Neural progenitor cell (in vitro differentiated cells): ENCODE data around the gene COX10. TPM values are rescaled to one million over a fixed set of nuclear protein-coding genes. Genes with fewer than 3 reads are reported as not detected.
"Not testable (repeated sequence)": the region's sequence is repeated elsewhere in the genome, so short reads cannot be mapped to it uniquely, and the experiment has no call there.

Source experiments
- DNase-seq: peaks from one replicate; pipeline ENCODE4 v3.0.0-alpha.2; 2016; ENCODE audit warnings: low spot score
- H2AFZ ChIP-seq: fragments of 200-600 bp; sonication (generic); replicated peaks from 2 replicates; pipeline ENCODE4 v1.6.1; 2016; ENCODE audit warnings: antibody characterized with exemption
- H3F3A ChIP-seq: fragments of 200-600 bp; sonication (generic); 2 replicates; pipeline ENCODE4 v1.6.1; 2016; ENCODE audit warnings: antibody characterized with exemption, low read depth
- H3K27ac ChIP-seq: fragments of 200-600 bp; sonication (generic); 2 replicates; pipeline ENCODE4 v1.5.1; 2016; ENCODE audit warnings: mild to moderate bottlenecking
- H3K27me3 ChIP-seq: fragments of 200-600 bp; sonication (generic); 2 replicates; pipeline ENCODE4 v1.6.1; 2016; ENCODE audit warnings: mild to moderate bottlenecking, moderate library complexity
- H3K36me3 ChIP-seq: fragments of 200-600 bp; sonication (generic); 2 replicates; pipeline ENCODE4 v1.5.1; 2016
- H3K4me1 ChIP-seq: fragments of 200-600 bp; sonication (generic); 2 replicates; pipeline ENCODE4 v1.6.1; 2016; ENCODE audit warnings: mixed run types
- H3K4me2 ChIP-seq: fragments of 200-600 bp; sonication (generic); 2 replicates; pipeline ENCODE4 v1.6.1; 2016
- H3K4me3 ChIP-seq: fragments of 200-600 bp; sonication (generic); 2 replicates; pipeline ENCODE4 v1.5.1; 2016
- H3K79me2 ChIP-seq: fragments of 200-600 bp; sonication (generic); 2 replicates; pipeline ENCODE4 v1.6.1; 2016; ENCODE audit warnings: low read depth
- H3K9ac ChIP-seq: fragments of 200-600 bp; sonication (generic); 2 replicates; pipeline ENCODE4 v1.6.1; 2016
- H3K9me3 ChIP-seq: fragments of 200-600 bp; sonication (generic); 2 replicates; pipeline ENCODE4 v1.5.1; 2016; ENCODE audit warnings: low read depth
- H4K20me1 ChIP-seq: fragments of 200-600 bp; sonication (generic); 2 replicates; pipeline ENCODE4 v1.6.1; 2016; ENCODE audit warnings: low read depth
- H3K27ac Mint-ChIP-seq: 3 replicates; pipeline ENCODE4 v1.8.0; 2021; ENCODE audit warnings: mixed read lengths
- H3K27me3 Mint-ChIP-seq: 2 replicates; pipeline ENCODE4 v1.8.0; 2022; ENCODE audit warnings: low read depth, mild to moderate bottlenecking, inconsistent platforms, moderate library complexity, mixed read lengths; ENCODE audit not compliant: insufficient read depth
- H3K36me3 Mint-ChIP-seq: 3 replicates; pipeline ENCODE4 v1.8.0; 2021; ENCODE audit warnings: mixed read lengths
- H3K4me1 Mint-ChIP-seq: 3 replicates; pipeline ENCODE4 v1.8.0; 2021; ENCODE audit warnings: mixed read lengths
- H3K4me3 Mint-ChIP-seq: 3 replicates; pipeline ENCODE4 v1.8.0; 2021; ENCODE audit warnings: mild to moderate bottlenecking, moderate library complexity, mixed read lengths
- H3K9me3 Mint-ChIP-seq: 3 replicates; pipeline ENCODE4 v1.8.0; 2020; ENCODE audit warnings: mixed read lengths
- CTCF ChIP-seq: fragments of 200-600 bp; sonication (generic); IDR thresholded peaks from 2 replicates; pipeline ENCODE4 v1.5.1; 2017; ENCODE audit warnings: antibody characterized with exemption, mild to moderate bottlenecking
- EZH2 ChIP-seq: fragments of 200-600 bp; sonication (generic); IDR thresholded peaks from 2 replicates; pipeline ENCODE4 v1.6.1; 2017; ENCODE audit warnings: antibody characterized with exemption, mild to moderate bottlenecking, moderate library complexity
- EZH2phosphoT487 ChIP-seq: fragments of 200-600 bp; sonication (generic); IDR thresholded peaks from 2 replicates; pipeline ENCODE4 v1.6.1; 2017; ENCODE audit warnings: antibody characterized with exemption
- total RNA-seq: library from RNA; depleted of rRNA; stranded (reverse); fragments of >200 nt; gene quantifications from 2 replicates; pipeline ENCODE4 v1.2.3, GENCODE V29; 2015; ENCODE audit warnings: low replicate concordance

The COX10 gene
- total RNA-seq, 1 donor from 2014 or later: 18.0 TPM

- Histone ChIP-seq H4K20me1 (no peaks in the 10 kb centered on the region), H3K4me3 (no peak overlapping the region), H3K4me2 (no peak overlapping the region), H3K27ac (no peak overlapping the region), H3K36me3 (no peaks in the 10 kb centered on the region), H3K9me3 (no peaks in the 10 kb centered on the region), H2AFZ (no peak overlapping the region), H3K27me3 (no peaks in the 10 kb centered on the region), H3K4me1 (no peaks in the 10 kb centered on the region), H3K9ac (no peak overlapping the region), H3F3A (no peaks in the 10 kb centered on the region), H3K79me2 (no peaks in the 10 kb centered on the region)
- DNase-seq: no peak
- Mint-ChIP-seq H3K4me1 (no peaks in the 10 kb centered on the region), H3K27me3 (peaks cover 2% of the 10 kb centered on the region), H3K4me3 (no peak overlapping the region), H3K9me3 (no peaks in the 10 kb centered on the region), H3K27ac (no peak overlapping the region), H3K36me3 (peaks cover 5% of the 10 kb centered on the region)
- TF ChIP-seq EZH2phosphoT487 (no peak), EZH2 (no peak), CTCF (no peak)
These were observed 88.5 kb downstream of the COX10 start for GRCh38 chr17:14157822-14158221.

- H3K4me1 Mint-ChIP-seq: no peaks in the 10 kb centered on the region
- H3K79me2 ChIP-seq: no peaks in the 10 kb centered on the region
- H3K4me3 Mint-ChIP-seq: no peak overlapping the region
- no peaks in the 10 kb centered on the region for H3F3A ChIP-seq
- no peak overlapping the region for H2AFZ ChIP-seq
- H3K27ac Mint-ChIP-seq: no peak overlapping the region
- H3K9me3 ChIP-seq: no peaks in the 10 kb centered on the region
- H3K36me3 ChIP-seq: no peaks in the 10 kb centered on the region
- no peaks in the 10 kb centered on the region for H4K20me1 ChIP-seq
- peaks cover 9% of the 10 kb centered on the region for H3K36me3 Mint-ChIP-seq
- H3K4me2 ChIP-seq: no peak overlapping the region
- no peak overlapping the region for H3K9ac ChIP-seq
- no peak for DNase-seq
- TF ChIP-seq EZH2 (no peak), EZH2phosphoT487 (no peak), CTCF (no peak)
- H3K4me1 ChIP-seq: no peaks in the 10 kb centered on the region
- no peak overlapping the region for H3K27ac ChIP-seq
- peaks cover 2% of the 10 kb centered on the region for H3K27me3 Mint-ChIP-seq
- H3K27me3 ChIP-seq: no peaks in the 10 kb centered on the region
- no peaks in the 10 kb centered on the region for H3K9me3 Mint-ChIP-seq
- H3K4me3 ChIP-seq: no peak overlapping the region
These were observed 89.4 kb downstream of the COX10 start for GRCh38 chr17:14158707-14159106.

GRCh38 chr17:14161419-14161818 lies 92.1 kb downstream of the COX10 start:
- no peaks in the 10 kb centered on the region for H3K4me1 Mint-ChIP-seq
- no peaks in the 10 kb centered on the region for H4K20me1 ChIP-seq
- no peak overlapping the region for H3K4me3 ChIP-seq
- no peaks in the 10 kb centered on the region for H3K9me3 ChIP-seq
- TF ChIP-seq EZH2 (no peak), EZH2phosphoT487 (no peak), CTCF (no peak)
- H3K4me1 ChIP-seq: no peaks in the 10 kb centered on the region
- H3K4me3 Mint-ChIP-seq: no peak overlapping the region
- H3F3A ChIP-seq: no peaks in the 10 kb centered on the region
- peaks cover 5% of the 10 kb centered on the region for H3K36me3 Mint-ChIP-seq
- H3K79me2 ChIP-seq: no peaks in the 10 kb centered on the region
- no peak overlapping the region for H3K27ac Mint-ChIP-seq
- H3K4me2 ChIP-seq: no peak overlapping the region
- H3K27me3 Mint-ChIP-seq: no peaks in the 10 kb centered on the region
- no peaks in the 10 kb centered on the region for H3K9me3 Mint-ChIP-seq
- H2AFZ ChIP-seq: no peak overlapping the region
- no peaks in the 10 kb centered on the region for H3K36me3 ChIP-seq
- no peak overlapping the region for H3K9ac ChIP-seq
- no peaks in the 10 kb centered on the region for H3K27me3 ChIP-seq
- H3K27ac ChIP-seq: no peak overlapping the region
- no peak for DNase-seq

- peaks cover 8% of the 10 kb centered on the region for H3K9me3 ChIP-seq
- no peak for DNase-seq
- H3K9ac ChIP-seq: no peak overlapping the region
- no peak overlapping the region for H3K27ac ChIP-seq
- Mint-ChIP-seq H3K27ac (no peak overlapping the region), H3K4me1 (no peaks in the 10 kb centered on the region), H3K4me3 (no peak overlapping the region), H3K36me3 (peaks cover 14% of the 10 kb centered on the region), H3K27me3 (no peaks in the 10 kb centered on the region), H3K9me3 (peaks cover 25% of the 10 kb centered on the region)
- H3K4me2 ChIP-seq: no peak overlapping the region
- no peaks in the 10 kb centered on the region for H3K79me2 ChIP-seq
- H4K20me1 ChIP-seq: no peaks in the 10 kb centered on the region
- H3K27me3 ChIP-seq: no peaks in the 10 kb centered on the region
- TF ChIP-seq CTCF (no peak), EZH2 (no peak), EZH2phosphoT487 (no peak)
- peaks cover 4% of the 10 kb centered on the region for H3K36me3 ChIP-seq
- H3K4me3 ChIP-seq: no peak overlapping the region
- H3F3A ChIP-seq: no peaks in the 10 kb centered on the region
- H3K4me1 ChIP-seq: no peaks in the 10 kb centered on the region
- H2AFZ ChIP-seq: no peak overlapping the region
These were observed 96.3 kb downstream of the COX10 start for GRCh38 chr17:14165616-14166015.

GRCh38 chr17:14167831-14168230 lies 98.5 kb downstream of the COX10 start:
- not testable (repeated sequence) for H3K4me3 Mint-ChIP-seq, H3K36me3 ChIP-seq, H3K9ac ChIP-seq, H3K27ac Mint-ChIP-seq, H3K4me1 Mint-ChIP-seq, H3F3A ChIP-seq, H3K27me3 ChIP-seq, H3K4me2 ChIP-seq, H4K20me1 ChIP-seq, H3K79me2 ChIP-seq, H3K4me1 ChIP-seq, DNase-seq, H2AFZ ChIP-seq, H3K4me3 ChIP-seq, H3K9me3 ChIP-seq, H3K27me3 Mint-ChIP-seq, H3K27ac ChIP-seq
- Mint-ChIP-seq H3K9me3 (peaks cover 25% of the 10 kb centered on the region), H3K36me3 (peaks cover 14% of the 10 kb centered on the region)
